Stimulated activated CD8-positive, alpha-beta memory T cell treated with anti-CD3 and anti-CD28 coated beads, Interleukin-15, amount 100 ng/mL, for 4 hours (primary cell): ENCODE data around the gene ASTN1.

Experiments
- DNase-seq, 2 donors: peaks; one replicate each; pipeline ENCODE4 v3.0.0-alpha.2; 2020; ENCODE audit warnings: low read depth in 2 of 2

The ASTN1 gene

GRCh38 chr1:176837708-176838107 is 326.8 kb downstream of the ASTN1 start:
- DNase-seq, result no peak

GRCh38 chr1:176831150-176831549 is 333.4 kb downstream of the ASTN1 start:
- DNase-seq, result no peak

- no peak for DNase-seq
Observed at GRCh38 chr1:176829261-176829660, 335.3 kb downstream of the ASTN1 start.

GRCh38 chr1:176826265-176826664 is 338.2 kb downstream of the ASTN1 start:
- DNase-seq, result no peak

- no peak for DNase-seq
Observed at GRCh38 chr1:176820391-176821031, 344.0 kb downstream of the ASTN1 start.

- DNase-seq, result no peak
Observed at GRCh38 chr1:176816232-176816631, 348.3 kb downstream of the ASTN1 start.

GRCh38 chr1:176815621-176816020 is 348.9 kb downstream of the ASTN1 start:
- DNase-seq, result no peak

GRCh38 chr1:176811511-176812288 is 352.8 kb downstream of the ASTN1 start:
- DNase-seq, result no peak

GRCh38 chr1:176809292-176809691 is 355.2 kb downstream of the ASTN1 start:
- no peak for DNase-seq
